A673 (cell line): ENCODE results near the gene DPP7. TPM values are rescaled to one million over a fixed set of nuclear protein-coding genes. Genes with fewer than 3 reads are reported as not detected.
"Not testable (repeated sequence)": the region's sequence is repeated elsewhere in the genome, so short reads cannot be mapped to it uniquely, and the experiment has no call there.

Experiments
- BruUV-seq: library from RNA; stranded (reverse); fragments of 400-500 nt; replicated peaks from 2 replicates; lab custom pipeline; 2021; lab: Mats Ljungman, UMichigan
- CTCF ChIA-PET: fragments of 300-600 bp; sonication (Branson Sonifier 250); formaldehyde crosslinking; loops from one replicate; lab custom pipeline; 2022; ENCODE audit warnings: antibody characterized with exemption; lab: Charles Lee
- POLR2A ChIA-PET: fragments of 300-600 bp; sonication (Branson Sonifier 250); formaldehyde crosslinking; loops from one replicate; lab custom pipeline; 2022; ENCODE audit warnings: antibody characterized with exemption; ENCODE audit not compliant: low non-redundant PET; lab: Charles Lee
- DNase-seq: peaks from one replicate; pipeline ENCODE4 v3.0.0-alpha.2; 2015; ENCODE audit warnings: low spot score
- H3K27ac ChIP-seq: fragments of 200-600 bp; sonication (generic); 2 replicates; pipeline ENCODE4 v1.5.1; 2016; ENCODE audit warnings: mixed run types, low read depth, mild to moderate bottlenecking, mixed read lengths, antibody characterized with exemption, low read length; ENCODE audit not compliant: poor library complexity, severe bottlenecking
- H3K27me3 ChIP-seq: fragments of 200-600 bp; sonication (generic); replicated peaks from 2 replicates; pipeline ENCODE4 v1.6.1; 2017; ENCODE audit warnings: mixed run types, low read depth, mild to moderate bottlenecking, mixed read lengths, antibody characterized with exemption, low read length; ENCODE audit not compliant: insufficient read depth, poor library complexity
- H3K36me3 ChIP-seq: fragments of 200-600 bp; sonication (generic); 2 replicates; pipeline ENCODE4 v1.6.1; 2016; ENCODE audit warnings: mixed run types, mild to moderate bottlenecking, mixed read lengths, antibody characterized with exemption, low read length; ENCODE audit not compliant: insufficient read depth, poor library complexity, severe bottlenecking
- H3K4me1 ChIP-seq: fragments of 200-600 bp; sonication (generic); 2 replicates; pipeline ENCODE4 v1.6.1; 2017; ENCODE audit warnings: mixed run types, mild to moderate bottlenecking, mixed read lengths, antibody characterized with exemption, low read length; ENCODE audit not compliant: insufficient read depth, poor library complexity, severe bottlenecking
- H3K4me3 ChIP-seq: fragments of 200-600 bp; sonication (generic); 2 replicates; pipeline ENCODE4 v1.5.1; 2016; ENCODE audit warnings: low read depth, mixed run types, mild to moderate bottlenecking, mixed read lengths, low read length; ENCODE audit not compliant: poor library complexity, severe bottlenecking
- H3K9me3 ChIP-seq: fragments of 200-600 bp; sonication (generic); 2 replicates; pipeline ENCODE4 v1.6.1; 2016; ENCODE audit warnings: mixed run types, low read depth, mild to moderate bottlenecking, mixed read lengths, antibody characterized with exemption, low read length; ENCODE audit not compliant: poor library complexity, severe bottlenecking
- EZH2 ChIP-seq: fragments of 200-600 bp; sonication (generic); IDR thresholded peaks from 2 replicates; pipeline ENCODE4 v1.6.1; 2017; ENCODE audit warnings: borderline replicate concordance, low read depth, mild to moderate bottlenecking, mixed read lengths, antibody characterized with exemption, low read length; ENCODE audit not compliant: poor library complexity, severe bottlenecking
- intact Hi-C: fragments of 100-400 bp; cut with micrococcal nuclease; formaldehyde crosslinking; loops from one replicate; pipeline ENCODE4 v1.10.0; 2022; ENCODE audit not compliant: unreplicated experiment
- total RNA-seq: library from RNA; stranded (reverse); gene quantifications from 2 replicates; pipeline ENCODE4 v1.2.3, GENCODE V29; 2021
- TF ChIP-seq, protein P1 (sequence below): fragments of 300-800, 200-600 bp; sonication (generic); conservative IDR thresholded peaks from 2 replicates; pipeline ENCODE4 v1.5.1; 2017; ENCODE audit warnings: low read depth, mild to moderate bottlenecking, antibody characterized with exemption, low read length, moderate library complexity, mixed read lengths

The DPP7 gene
- total RNA-seq, 1 experiment from 2014 or later, result 120 TPM

DNA sequence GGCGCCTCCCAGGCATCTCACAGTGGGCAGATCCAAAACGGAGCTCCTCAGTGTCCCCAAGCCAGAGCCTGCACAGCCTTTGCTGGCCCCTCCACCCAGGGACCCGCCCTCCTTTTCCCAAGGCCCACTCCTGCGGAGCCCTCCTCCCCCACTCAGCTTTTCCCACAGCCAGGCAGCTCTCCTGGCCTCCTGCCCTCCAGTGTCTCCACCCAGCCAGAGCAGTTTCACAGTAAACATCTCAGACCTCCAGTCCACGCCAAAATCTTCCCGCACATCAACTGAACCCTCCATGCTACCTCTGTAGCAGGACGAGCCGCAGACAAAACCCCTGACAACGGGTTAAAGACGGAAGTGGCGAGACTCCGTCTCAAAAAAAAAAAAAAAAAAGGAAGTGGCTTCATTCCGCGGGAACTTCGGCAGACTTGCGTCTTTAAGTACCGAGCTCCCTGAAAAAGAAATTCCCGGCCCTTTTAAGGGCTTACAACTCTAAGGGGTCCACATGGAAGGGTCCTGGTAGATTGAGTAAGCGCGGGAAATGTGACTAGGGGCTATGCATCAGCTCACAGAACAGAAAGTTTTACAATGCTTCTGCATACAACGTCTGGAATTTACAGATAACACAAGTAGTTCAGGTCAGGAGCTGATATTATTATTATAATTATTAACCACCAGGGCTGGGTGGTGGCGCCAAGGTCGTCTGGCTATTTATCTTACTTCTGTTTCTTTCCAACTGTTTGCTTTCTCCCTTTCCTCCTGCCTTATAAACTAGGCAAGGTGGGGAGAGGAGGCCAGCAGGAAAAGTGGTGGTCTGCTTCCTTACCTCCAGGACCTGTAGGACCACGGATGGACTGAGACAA, 13.0 kb upstream of the DPP7 start:
- intact Hi-C loops, result no loop called here

GRCh38 chr9:137126786-137127185, 12.3 kb upstream of the DPP7 start:
- peaks cover 9% of the 10 kb centered on the region for H3K9me3 ChIP-seq
- DNase-seq, result no peak
- no peaks in the 10 kb centered on the region for H3K27me3 ChIP-seq
- H3K36me3 ChIP-seq, result no peaks in the 10 kb centered on the region
- H3K27ac ChIP-seq, result no peak overlapping the region
- CTCF ChIA-PET, result interaction anchor here (0.8 kb wide), 1 partner anchor 101 kb away, joined by 3 read pairs; the partner anchor contains the start of gene RNF224
- BruUV-seq, result no TSS peak
- peaks cover 13% of the 10 kb centered on the region for H3K4me1 ChIP-seq
- H3K4me3 ChIP-seq, result no peak overlapping the region
- TF ChIP-seq, protein P1, sequence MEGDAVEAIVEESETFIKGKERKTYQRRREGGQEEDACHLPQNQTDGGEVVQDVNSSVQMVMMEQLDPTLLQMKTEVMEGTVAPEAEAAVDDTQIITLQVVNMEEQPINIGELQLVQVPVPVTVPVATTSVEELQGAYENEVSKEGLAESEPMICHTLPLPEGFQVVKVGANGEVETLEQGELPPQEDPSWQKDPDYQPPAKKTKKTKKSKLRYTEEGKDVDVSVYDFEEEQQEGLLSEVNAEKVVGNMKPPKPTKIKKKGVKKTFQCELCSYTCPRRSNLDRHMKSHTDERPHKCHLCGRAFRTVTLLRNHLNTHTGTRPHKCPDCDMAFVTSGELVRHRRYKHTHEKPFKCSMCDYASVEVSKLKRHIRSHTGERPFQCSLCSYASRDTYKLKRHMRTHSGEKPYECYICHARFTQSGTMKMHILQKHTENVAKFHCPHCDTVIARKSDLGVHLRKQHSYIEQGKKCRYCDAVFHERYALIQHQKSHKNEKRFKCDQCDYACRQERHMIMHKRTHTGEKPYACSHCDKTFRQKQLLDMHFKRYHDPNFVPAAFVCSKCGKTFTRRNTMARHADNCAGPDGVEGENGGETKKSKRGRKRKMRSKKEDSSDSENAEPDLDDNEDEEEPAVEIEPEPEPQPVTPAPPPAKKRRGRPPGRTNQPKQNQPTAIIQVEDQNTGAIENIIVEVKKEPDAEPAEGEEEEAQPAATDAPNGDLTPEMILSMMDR, result no peak
- no peak for TF ChIP-seq EZH2
- intact Hi-C loops, result no loop called here
- POLR2A ChIA-PET, result interaction anchor here (0.8 kb wide), 1 partner anchor 24 kb away, joined by 7 read pairs; no protein-coding TSS in a partner anchor

More for the DNA sequence above, 13.0 kb upstream of the DPP7 start:
- Histone ChIP-seq H3K4me3 (peak overlapping the region; percentile 79), H3K27me3 (peaks cover 2% of the 10 kb centered on the region), H3K9me3 (peaks cover 9% of the 10 kb centered on the region), H3K4me1 (peaks cover 13% of the 10 kb centered on the region), H3K36me3 (no peaks in the 10 kb centered on the region), H3K27ac (no peak overlapping the region)
- BruUV-seq, result no TSS peak
- no peak for DNase-seq
- TF ChIP-seq EZH2, result no peak
- TF ChIP-seq, protein P1, result no peak
- ChIA-PET CTCF (interaction anchor here (0.8 kb wide), 1 partner anchor 100 kb away, joined by 3 read pairs; the partner anchor contains the start of gene RNF224), POLR2A (no interaction called here)

DNA sequence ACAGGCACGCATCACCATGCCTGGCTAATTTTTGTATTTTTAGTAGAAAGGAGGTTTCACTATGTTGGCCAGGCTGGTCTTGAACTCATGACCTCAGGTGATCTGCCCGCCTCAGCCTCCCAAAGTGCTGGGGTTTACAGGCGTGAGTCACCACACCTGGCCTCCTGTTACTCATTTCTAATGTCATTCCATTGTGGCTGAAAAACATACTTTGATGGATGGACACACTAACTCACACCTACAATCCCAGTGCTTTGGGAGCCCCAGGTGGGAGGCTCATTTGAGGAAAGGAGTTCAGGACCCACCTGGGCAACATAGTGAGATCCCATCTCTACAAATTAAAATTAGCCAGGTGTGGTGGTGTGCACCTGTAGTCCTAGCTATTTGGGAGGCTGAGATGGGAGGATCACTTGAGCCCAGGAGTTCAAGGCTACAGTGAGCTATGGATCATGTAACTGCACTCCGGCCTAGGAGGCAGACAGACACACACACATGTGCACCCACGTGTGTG, 9.5 kb upstream of the DPP7 start:
- POLR2A ChIA-PET, CTCF ChIA-PET, DNase-seq, H3K27ac ChIP-seq, H3K9me3 ChIP-seq, BruUV-seq, intact Hi-C loops, H3K4me3 ChIP-seq, H3K36me3 ChIP-seq, H3K27me3 ChIP-seq: not testable (repeated sequence)
- H3K4me1 ChIP-seq, result peaks cover 13% of the 10 kb centered on the region
